ENCODE measurements around the gene RARB. TPM values are rescaled to one million over a fixed set of nuclear protein-coding genes. Genes with fewer than 3 reads are reported as not detected.

Gene RARB
- total RNA-seq: 10 to 100 TPM; 15.2 to 22.8 TPM

GRCh38 chr3:25427942-25428788 is at the start of gene RARB:
Gene RARB (plus strand): TSS chr3:25428263. CDS start chr3:25428732, 469 bp downstream.
- DNase-seq (ENCODE audit: low spot score): peak; percentile 93
- Histone ChIP-seq H3K27ac (peak within 1 kb of the TSS; percentile 87 to 94), H3K36me3 (no peaks in the 10 kb centered on the region), H3K4me3 (peak within 1 kb of the TSS; percentile 59 to 71), H3K9me3 (no peaks in the 10 kb centered on the region), H3K4me1 (peaks cover 0 to 21% of the 10 kb centered on the region in 2 donors), H3K27me3 (no peaks in the 10 kb centered on the region)
- no peak for TF ChIP-seq CTCF (IDR thresholded peaks at IDR 0.05)

GRCh38 chr3:25378786-25379311 is 49.2 kb upstream of the RARB start:
- no peak overlapping the region for H3K27ac ChIP-seq
- H3K4me3 ChIP-seq: no peak overlapping the region
- no peaks in the 10 kb centered on the region for H3K36me3 ChIP-seq
- no peaks in the 10 kb centered on the region for H3K9me3 ChIP-seq
- no peaks in the 10 kb centered on the region for H3K27me3 ChIP-seq
- H3K4me1 ChIP-seq: no peaks in the 10 kb centered on the region
- no peak for TF ChIP-seq CTCF (IDR thresholded peaks at IDR 0.05)
- no peak for DNase-seq (ENCODE audit: low spot score)

GRCh38 chr3:25380222-25380739 is 47.8 kb upstream of the RARB start:
- H3K4me1 ChIP-seq: no peaks in the 10 kb centered on the region
- no peak for DNase-seq (ENCODE audit: low spot score)
- H3K27ac ChIP-seq: no peak overlapping the region
- H3K9me3 ChIP-seq: no peaks in the 10 kb centered on the region
- no peaks in the 10 kb centered on the region for H3K27me3 ChIP-seq
- no peaks in the 10 kb centered on the region for H3K36me3 ChIP-seq
- TF ChIP-seq CTCF (IDR thresholded peaks at IDR 0.05): no peak
- H3K4me3 ChIP-seq: no peak overlapping the region

- TF ChIP-seq CTCF (IDR thresholded peaks at IDR 0.05): no peak
- Histone ChIP-seq H3K9me3 (no peaks in the 10 kb centered on the region), H3K36me3 (no peaks in the 10 kb centered on the region), H3K27me3 (no peaks in the 10 kb centered on the region), H3K4me1 (peaks cover 0 to 2% of the 10 kb centered on the region in 2 donors), H3K4me3 (no peak overlapping the region), H3K27ac (no peak overlapping the region)
- no peak for DNase-seq (ENCODE audit: low spot score)
These were observed 47.0 kb upstream of the RARB start for GRCh38 chr3:25381083-25381482.

GRCh38 chr3:25384471-25384870 is 43.6 kb upstream of the RARB start:
- no peak for TF ChIP-seq CTCF (IDR thresholded peaks at IDR 0.05)
- peaks cover 0 to 5% of the 10 kb centered on the region in 2 donors for H3K4me1 ChIP-seq

More at GRCh38 chr3:25384471-25384870, 43.6 kb upstream of the RARB start:
- no peak for DNase-seq (ENCODE audit: low spot score)
- Histone ChIP-seq H3K27ac (no peak overlapping the region), H3K9me3 (no peaks in the 10 kb centered on the region), H3K36me3 (no peaks in the 10 kb centered on the region), H3K4me3 (no peak overlapping the region), H3K27me3 (no peaks in the 10 kb centered on the region)
